Measurements from ENCODE around the gene EYS.

The EYS gene

DNA sequence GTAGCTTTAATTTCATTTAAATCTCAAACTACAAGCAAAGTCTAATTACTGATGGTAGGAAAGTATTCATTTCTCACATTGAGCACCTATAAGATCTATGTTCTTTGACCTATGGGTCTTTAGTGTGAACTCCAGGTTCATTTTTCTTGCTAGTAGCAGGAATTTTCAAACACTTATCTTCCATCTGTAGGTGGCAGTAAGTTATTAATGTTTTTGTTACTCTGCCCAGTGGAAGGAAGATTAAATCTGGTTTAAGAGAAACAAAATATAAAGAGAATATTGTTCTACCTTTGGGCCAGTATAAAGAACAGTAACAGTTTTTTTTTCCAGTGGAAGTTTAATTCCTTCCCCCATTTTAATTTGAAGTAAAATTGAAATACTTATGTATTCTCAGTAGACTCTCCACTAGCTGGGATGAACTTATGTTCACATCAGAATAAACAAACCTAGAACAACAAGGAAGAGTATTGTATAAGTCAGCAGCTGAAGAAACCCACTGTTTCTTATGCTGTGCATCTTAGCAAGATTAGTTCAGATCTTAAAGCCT is 1743.2 kb downstream of the EYS start:
- TF ChIP-seq FOXP2 (optimal IDR thresholded peaks at IDR 0.05; ENCODE audit: borderline replicate concordance, extremely low read depth, extremely low read length, insufficient read depth) (no peak), TAF1 (IDR thresholded peaks at IDR 0.05; ENCODE audit: borderline replicate concordance, insufficient read depth, low read length) (no peak), SIN3A (IDR thresholded peaks at IDR 0.05; ENCODE audit: borderline replicate concordance, insufficient read depth, low read length) (no peak), POLR2AphosphoS5 (IDR thresholded peaks at IDR 0.05; ENCODE audit: low read depth, low read length) (no peak)
- TF ChIP-seq, protein P1, sequence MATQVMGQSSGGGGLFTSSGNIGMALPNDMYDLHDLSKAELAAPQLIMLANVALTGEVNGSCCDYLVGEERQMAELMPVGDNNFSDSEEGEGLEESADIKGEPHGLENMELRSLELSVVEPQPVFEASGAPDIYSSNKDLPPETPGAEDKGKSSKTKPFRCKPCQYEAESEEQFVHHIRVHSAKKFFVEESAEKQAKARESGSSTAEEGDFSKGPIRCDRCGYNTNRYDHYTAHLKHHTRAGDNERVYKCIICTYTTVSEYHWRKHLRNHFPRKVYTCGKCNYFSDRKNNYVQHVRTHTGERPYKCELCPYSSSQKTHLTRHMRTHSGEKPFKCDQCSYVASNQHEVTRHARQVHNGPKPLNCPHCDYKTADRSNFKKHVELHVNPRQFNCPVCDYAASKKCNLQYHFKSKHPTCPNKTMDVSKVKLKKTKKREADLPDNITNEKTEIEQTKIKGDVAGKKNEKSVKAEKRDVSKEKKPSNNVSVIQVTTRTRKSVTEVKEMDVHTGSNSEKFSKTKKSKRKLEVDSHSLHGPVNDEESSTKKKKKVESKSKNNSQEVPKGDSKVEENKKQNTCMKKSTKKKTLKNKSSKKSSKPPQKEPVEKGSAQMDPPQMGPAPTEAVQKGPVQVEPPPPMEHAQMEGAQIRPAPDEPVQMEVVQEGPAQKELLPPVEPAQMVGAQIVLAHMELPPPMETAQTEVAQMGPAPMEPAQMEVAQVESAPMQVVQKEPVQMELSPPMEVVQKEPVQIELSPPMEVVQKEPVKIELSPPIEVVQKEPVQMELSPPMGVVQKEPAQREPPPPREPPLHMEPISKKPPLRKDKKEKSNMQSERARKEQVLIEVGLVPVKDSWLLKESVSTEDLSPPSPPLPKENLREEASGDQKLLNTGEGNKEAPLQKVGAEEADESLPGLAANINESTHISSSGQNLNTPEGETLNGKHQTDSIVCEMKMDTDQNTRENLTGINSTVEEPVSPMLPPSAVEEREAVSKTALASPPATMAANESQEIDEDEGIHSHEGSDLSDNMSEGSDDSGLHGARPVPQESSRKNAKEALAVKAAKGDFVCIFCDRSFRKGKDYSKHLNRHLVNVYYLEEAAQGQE (IDR thresholded peaks at IDR 0.05; ENCODE audit: insufficient read depth in 1 of 2, low read depth in 2 of 2, low read length in 2 of 2) = no peak

DNA sequence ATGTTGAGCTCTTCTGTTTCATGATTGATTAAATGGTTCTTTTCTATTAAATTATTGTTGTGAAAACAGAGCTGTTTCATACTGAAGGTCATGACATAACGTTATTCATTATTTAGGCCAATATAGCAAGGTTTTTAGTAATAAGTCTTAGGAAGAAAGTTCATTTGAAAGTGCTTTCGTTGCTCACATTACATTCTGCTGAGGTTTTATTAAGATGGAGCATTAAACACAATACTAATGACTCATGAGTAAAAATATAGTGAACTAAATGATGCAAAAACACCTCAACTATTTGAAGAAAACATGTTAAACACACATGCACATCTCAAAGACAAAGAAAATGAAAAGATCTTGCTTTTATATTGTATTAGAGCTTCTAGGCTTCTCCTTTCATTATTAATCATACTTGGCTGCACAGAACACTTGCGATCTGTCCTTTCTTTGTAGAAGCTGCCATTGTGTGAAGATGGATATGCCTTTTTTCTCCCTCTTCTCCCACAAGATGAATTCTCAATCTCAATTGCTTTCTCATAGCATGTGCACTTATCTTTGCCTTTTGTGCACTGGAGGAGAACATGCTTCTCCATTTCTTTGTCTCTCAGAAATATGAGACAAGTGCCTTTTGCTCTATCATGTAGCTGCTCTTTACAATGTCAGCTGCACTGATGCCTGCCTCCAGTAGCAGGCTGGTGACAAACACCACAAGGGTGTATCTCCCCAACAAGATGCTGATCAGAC is 1759.1 kb downstream of the EYS start:
- TF ChIP-seq TAF1 (IDR thresholded peaks at IDR 0.05; ENCODE audit: borderline replicate concordance, insufficient read depth, low read length) = no peak
- TF ChIP-seq, protein P1 (IDR thresholded peaks at IDR 0.05; ENCODE audit: insufficient read depth in 1 of 2, low read depth in 2 of 2, low read length in 2 of 2) = no peak
- no peak for TF ChIP-seq SIN3A (IDR thresholded peaks at IDR 0.05; ENCODE audit: borderline replicate concordance, insufficient read depth, low read length)
- no peak for TF ChIP-seq POLR2AphosphoS5 (IDR thresholded peaks at IDR 0.05; ENCODE audit: low read depth, low read length)
- TF ChIP-seq FOXP2 (optimal IDR thresholded peaks at IDR 0.05; ENCODE audit: borderline replicate concordance, extremely low read depth, extremely low read length, insufficient read depth) = no peak

DNA sequence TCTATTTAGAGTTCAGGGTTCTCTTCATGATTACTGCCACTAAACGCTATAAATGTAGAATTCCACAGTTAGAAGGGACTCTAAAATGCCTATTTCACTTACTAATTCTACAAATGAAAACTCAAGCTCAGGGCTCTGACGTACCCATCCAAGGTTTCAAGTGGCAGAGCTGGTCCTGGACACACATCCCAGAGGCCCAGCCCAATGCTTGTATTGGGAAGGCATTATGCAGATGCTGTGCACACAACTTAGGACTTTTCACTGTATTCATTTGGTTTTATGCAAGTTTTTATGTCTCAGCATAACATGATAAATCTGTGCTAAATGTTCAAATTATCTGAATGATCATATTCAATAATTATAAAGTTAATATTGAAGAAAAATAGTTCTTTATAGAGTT is 1761.0 kb downstream of the EYS start:
- TF ChIP-seq, protein P1 (IDR thresholded peaks at IDR 0.05; ENCODE audit: insufficient read depth in 1 of 2, low read depth in 2 of 2, low read length in 2 of 2) = no peak
- TF ChIP-seq POLR2AphosphoS5 (IDR thresholded peaks at IDR 0.05; ENCODE audit: low read depth, low read length) = no peak
- no peak for TF ChIP-seq SIN3A (IDR thresholded peaks at IDR 0.05; ENCODE audit: borderline replicate concordance, insufficient read depth, low read length)
- no peak for TF ChIP-seq FOXP2 (optimal IDR thresholded peaks at IDR 0.05; ENCODE audit: borderline replicate concordance, extremely low read depth, extremely low read length, insufficient read depth)
- TF ChIP-seq TAF1 (IDR thresholded peaks at IDR 0.05; ENCODE audit: borderline replicate concordance, insufficient read depth, low read length) = no peak

DNA sequence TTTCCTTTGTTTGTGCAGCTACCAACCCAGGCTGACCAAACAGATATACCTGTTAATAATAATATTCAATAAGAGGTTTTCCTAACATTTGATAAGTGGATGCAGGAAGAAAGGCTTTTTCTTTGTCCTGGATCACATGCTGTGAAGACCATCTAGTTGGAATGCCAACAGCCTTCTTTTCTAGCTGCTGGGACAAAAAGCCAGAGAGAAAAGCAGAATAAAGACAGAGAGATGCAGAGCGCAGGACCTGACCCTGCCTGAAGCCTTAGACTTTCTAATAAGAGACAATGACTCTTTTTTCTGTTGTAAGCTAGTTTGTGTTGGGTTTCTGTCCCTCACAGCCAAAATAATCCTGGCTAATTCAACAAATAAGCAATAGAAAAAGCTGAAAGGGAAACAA is 1763.2 kb downstream of the EYS start:
- TF ChIP-seq TAF1 (IDR thresholded peaks at IDR 0.05; ENCODE audit: borderline replicate concordance, insufficient read depth, low read length) (no peak), SIN3A (IDR thresholded peaks at IDR 0.05; ENCODE audit: borderline replicate concordance, insufficient read depth, low read length) (no peak), POLR2AphosphoS5 (IDR thresholded peaks at IDR 0.05; ENCODE audit: low read depth, low read length) (no peak), FOXP2 (optimal IDR thresholded peaks at IDR 0.05; ENCODE audit: borderline replicate concordance, extremely low read depth, extremely low read length, insufficient read depth) (no peak)
- TF ChIP-seq, protein P1 (IDR thresholded peaks at IDR 0.05; ENCODE audit: insufficient read depth in 1 of 2, low read depth in 2 of 2, low read length in 2 of 2) = no peak
